Suprapubic skin (tissue), 3 donors: ENCODE results near the gene HS6ST1.

ENCODE experiments used
- EP300 ChIP-seq: sonication (generic); formaldehyde crosslinking; IDR thresholded peaks from one replicate; pipeline ENCODE4 v1.6.1; 2017; ENCODE audit warnings: antibody characterized with exemption
- POLR2A ChIP-seq, 2 donors: fragments of 450-650 bp; IDR thresholded peaks; one replicate each; pipeline ENCODE4 v1.6.1; 2017; ENCODE audit warnings: antibody characterized with exemption in 2 of 2, mild to moderate bottlenecking in 2 of 2, moderate library complexity in 2 of 2
- TF ChIP-seq, protein P1 (sequence below), 2 donors: fragments of 200-600 bp in 1 of 2; fragments of 450-650 bp in 1 of 2; sonication (generic) in 1 of 2; IDR thresholded peaks; one replicate each; pipeline ENCODE4 v1.5.1; 2016 to 2019; ENCODE audit warnings: antibody characterized with exemption in 2 of 2, mild to moderate bottlenecking in 1 of 2, moderate library complexity in 1 of 2

DNA sequence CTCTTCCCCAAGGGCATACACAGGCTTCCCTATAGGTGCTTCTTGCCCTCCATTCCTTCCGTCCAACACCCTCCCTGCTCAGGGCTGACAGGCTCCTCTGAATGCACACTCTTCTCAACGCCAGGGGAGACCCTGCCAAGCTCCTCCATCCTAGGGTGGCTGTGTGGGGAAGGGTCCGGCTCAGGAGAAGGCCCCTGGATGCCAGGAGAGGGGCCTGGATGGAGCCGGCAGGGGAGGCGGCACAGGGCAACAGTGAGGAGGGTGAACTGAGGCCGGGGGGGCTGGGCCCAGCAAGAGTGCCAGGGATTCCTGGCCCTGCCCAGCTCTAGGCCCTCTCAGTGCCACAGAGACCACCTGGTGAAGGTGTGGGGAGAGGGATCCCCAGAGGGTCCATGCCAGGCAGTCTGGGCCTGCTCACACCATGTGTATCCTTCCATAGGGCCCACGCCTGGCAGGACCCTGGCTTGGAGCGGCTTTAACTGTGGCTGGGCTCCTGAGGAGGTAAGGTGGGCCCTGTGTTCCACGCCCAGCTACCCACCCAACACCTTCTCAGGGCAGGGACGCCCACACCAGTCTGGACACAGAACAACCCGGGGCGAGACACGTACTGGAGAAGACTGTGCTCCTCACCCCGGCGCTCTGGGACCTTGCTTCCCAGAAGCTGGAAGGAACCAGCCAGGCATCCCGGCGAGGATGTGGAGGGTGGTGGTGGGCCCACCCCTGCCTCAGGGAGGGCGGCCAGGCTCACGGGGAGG lies 26.6 kb downstream of the HS6ST1 start:
- TF ChIP-seq, protein P1, sequence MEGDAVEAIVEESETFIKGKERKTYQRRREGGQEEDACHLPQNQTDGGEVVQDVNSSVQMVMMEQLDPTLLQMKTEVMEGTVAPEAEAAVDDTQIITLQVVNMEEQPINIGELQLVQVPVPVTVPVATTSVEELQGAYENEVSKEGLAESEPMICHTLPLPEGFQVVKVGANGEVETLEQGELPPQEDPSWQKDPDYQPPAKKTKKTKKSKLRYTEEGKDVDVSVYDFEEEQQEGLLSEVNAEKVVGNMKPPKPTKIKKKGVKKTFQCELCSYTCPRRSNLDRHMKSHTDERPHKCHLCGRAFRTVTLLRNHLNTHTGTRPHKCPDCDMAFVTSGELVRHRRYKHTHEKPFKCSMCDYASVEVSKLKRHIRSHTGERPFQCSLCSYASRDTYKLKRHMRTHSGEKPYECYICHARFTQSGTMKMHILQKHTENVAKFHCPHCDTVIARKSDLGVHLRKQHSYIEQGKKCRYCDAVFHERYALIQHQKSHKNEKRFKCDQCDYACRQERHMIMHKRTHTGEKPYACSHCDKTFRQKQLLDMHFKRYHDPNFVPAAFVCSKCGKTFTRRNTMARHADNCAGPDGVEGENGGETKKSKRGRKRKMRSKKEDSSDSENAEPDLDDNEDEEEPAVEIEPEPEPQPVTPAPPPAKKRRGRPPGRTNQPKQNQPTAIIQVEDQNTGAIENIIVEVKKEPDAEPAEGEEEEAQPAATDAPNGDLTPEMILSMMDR (IDR thresholded peaks at IDR 0.05): no peak
- TF ChIP-seq POLR2A (IDR thresholded peaks at IDR 0.05): no peak
- no peak for TF ChIP-seq EP300
